ENCODE results near the gene IDUA.

Gene IDUA

GRCh38 chr4:956531-957230 lies 30.2 kb upstream of the IDUA start:
- no peak for DNase-seq

- DNase-seq = no peak
Measured at GRCh38 chr4:957231-957580, 29.6 kb upstream of the IDUA start.

GRCh38 chr4:957581-958313 lies 29.1 kb upstream of the IDUA start:
- DNase-seq = no peak

- DNase-seq = no peak
Measured at GRCh38 chr4:958314-958665, 28.6 kb upstream of the IDUA start.

- no peak for DNase-seq
Measured at GRCh38 chr4:958696-959337, 28.0 kb upstream of the IDUA start.

GRCh38 chr4:959338-960139 lies 27.3 kb upstream of the IDUA start:
- no peak for DNase-seq

- no peak for DNase-seq
Measured at GRCh38 chr4:960140-960635, 26.7 kb upstream of the IDUA start.

DNA sequence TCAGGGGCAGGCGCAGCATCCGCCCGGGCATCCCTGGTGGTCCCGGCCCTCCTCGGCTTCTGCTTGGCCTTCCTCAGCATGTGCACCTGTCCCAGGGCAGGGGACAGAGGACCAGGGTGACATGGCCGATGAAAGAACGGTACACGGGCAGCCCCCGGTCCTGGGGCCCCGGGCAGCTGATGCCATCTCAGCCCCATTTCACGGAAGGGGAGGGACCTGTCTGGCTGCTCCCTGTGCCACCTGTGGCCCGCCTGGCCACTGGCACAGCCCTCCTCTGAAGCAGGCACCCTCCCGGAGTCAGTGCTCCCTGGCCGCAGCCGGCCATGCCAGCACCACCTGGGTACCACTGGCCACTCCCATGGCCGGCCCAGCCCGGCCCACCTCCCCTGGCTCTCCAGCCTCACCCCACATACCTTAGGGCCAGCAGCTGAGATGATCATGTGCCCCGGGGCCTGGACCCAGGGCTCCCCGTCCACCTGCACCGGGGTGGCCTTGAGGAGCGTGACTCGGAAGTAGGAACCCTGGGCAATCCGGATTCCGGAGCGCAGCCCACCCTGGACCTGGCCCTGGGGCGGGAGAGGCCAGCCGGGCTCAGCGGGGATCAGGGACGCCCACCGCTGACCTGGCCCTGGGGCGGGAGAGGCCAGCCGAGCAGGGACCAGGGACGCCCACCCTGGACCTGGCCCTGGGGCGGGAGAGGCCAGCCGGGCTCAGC lies 26.1 kb upstream of the IDUA start:
- DNase-seq = no peak

- DNase-seq = no peak
Measured at GRCh38 chr4:961351-962230, 25.3 kb upstream of the IDUA start.

DNA sequence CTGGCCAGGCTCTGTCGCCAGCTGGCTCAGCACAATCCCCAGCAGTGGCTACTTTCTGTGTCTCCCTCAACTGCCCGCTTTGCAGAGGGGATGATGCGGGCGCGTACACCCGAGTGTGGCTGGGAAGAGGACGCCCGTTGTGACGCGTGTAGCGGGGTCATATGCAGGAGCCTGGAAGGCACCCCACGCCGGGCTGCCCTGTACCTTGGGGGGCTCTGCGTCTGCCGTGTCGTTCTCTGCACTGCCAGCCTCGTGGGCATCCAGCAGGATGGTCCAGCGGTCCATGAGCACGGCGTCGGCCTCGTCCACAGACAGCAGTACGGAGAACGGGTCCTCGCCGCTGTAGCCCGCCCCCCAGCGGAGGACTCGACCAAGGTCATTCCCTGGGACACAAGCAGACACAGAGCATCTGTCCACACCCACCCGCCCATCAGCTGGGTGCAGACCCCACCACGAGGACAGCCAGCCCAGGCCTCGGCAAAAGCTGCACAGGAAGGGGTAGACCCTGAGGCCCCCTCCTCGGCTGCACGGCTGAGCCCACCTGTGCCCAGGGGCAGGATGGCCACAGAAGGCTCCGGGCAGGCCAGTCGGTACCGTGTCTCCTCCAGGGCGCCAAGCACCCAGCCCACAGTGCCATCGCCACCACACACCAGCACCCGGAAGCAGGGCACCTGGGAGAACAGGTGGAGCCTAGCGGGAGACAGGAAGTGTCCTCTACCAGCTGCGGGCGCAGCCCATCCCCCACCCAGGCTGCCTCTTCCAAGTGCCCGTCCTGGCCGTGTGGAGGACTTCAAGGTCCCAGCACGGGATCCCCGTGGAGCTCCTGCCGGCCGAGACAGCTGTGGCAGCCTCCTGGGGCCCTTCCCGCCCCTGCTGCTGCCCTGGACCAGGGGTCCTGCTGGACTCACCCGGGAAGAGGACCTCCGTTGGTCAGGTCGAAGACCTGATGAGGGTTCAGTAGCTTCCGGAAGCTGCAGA lies 24.3 kb upstream of the IDUA start:
- no peak for DNase-seq

DNA sequence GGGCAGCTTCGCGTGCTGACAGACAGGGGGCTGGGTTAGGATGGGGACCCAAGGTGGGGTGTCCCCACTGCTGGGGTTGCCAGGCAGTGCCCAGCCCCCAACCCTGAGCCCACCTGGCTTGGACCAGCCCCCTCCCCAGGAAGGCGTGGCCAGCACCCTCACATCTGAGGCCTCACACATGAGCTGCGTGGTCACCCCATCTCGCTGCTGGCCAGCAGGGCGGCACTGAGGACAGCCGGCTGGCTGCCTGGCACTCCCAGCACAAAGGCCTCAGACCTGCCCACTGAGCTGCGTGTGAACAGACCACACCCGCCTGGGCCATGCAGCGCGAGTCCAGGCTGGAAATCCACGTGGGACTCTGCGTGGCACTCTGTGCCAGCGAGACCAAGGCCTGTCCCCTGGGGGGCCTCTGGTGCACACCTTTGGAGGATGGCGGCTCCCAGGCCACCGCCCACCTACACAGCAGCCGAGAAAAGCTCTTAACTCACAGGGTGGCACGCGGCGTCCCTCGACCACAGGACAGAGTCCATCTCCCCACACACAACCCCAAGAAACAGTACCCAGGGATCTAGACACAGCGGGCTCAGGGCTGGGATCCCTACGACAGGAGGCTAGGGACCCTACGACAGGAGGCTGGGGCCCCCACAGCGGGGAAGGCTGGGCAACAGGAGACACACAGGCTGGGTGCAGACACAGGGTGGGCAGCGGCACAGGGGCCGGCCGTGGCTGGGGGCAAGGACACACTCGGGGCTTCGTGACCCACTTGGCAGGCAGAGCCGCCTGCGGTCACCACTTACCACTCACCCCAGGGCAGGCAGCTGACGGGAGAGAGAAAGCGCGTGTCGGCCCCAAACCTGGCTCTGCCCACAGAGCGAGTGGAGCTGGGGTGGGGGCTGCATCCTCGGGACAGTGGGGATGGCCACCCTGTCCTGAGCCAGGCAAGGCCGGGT lies 23.3 kb upstream of the IDUA start:
- DNase-seq = no peak

DNA sequence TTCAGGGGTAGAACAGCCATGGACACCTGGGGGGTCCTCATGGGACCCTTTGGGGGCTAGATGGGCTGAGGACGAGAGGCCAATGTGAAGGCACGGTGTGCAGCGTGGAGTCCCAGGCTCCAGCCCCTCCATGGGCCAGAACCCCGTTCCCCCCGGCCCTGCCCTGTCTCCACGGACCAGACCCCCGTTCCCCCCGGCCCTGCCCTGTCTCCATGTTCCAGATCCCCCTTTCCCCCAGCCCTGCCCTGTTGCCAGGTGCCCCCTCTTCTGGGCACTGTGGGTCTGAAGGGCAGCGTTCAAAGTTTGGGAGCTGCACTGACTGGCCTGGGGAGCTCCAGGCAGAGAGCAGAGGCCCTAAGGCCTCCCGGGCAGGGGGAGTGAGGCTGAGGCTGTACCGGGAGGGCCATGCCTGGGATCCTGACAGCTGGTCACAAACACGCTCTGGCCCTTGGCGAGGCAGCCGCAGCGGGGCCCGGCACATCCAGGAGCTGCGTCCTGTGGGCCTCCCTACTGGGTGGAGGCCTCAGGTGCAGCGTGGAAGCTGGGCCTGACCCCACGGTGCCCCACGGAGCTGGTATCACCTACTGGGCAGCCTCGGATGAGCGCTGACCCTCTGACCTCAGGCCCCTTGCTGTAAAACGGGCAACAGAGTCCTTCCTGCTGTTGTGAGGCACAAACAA lies 22.4 kb upstream of the IDUA start:
- no peak for DNase-seq

- no peak for DNase-seq
Measured at GRCh38 chr4:965048-965765, 21.6 kb upstream of the IDUA start.

- DNase-seq = no peak
Measured at GRCh38 chr4:965766-966134, 21.1 kb upstream of the IDUA start.

GRCh38 chr4:966266-967112 lies 20.4 kb upstream of the IDUA start:
- no peak for DNase-seq
